GM12878 (cell line): ENCODE data around the gene SCAMP5. TPM values are rescaled to one million over a fixed set of nuclear protein-coding genes. Genes with fewer than 3 reads are reported as not detected.

Experiments used
- ATAC-seq: fragments of 200-7000 bp; cut with Tn5 transposase; 3 replicates; pipeline ENCODE4 v1.9.1; 2020; ENCODE audit warnings: mild to moderate bottlenecking, moderate library complexity
- BruUV-seq: library from RNA; stranded (reverse); fragments of 400-500 nt; replicated peaks from 2 replicates; lab custom pipeline; 2021; lab: Mats Ljungman, UMichigan
- CTCF ChIA-PET: fragments of 300-600 bp; sonication (Branson Sonifier 250); formaldehyde crosslinking; extraction: SDS; loops from one replicate; lab custom pipeline; 2021; ENCODE audit warnings: inconsistent platforms; lab: Yijun Ruan, JAX
- POLR2A ChIA-PET: fragments of 350-600 bp; formaldehyde crosslinking; extraction: SDS; loops from one replicate; lab custom pipeline; 2021; ENCODE audit warnings: inconsistent platforms; lab: Charles Lee
- RAD21 ChIA-PET: fragments of 300-600 bp; sonication (Branson Sonifier 250); formaldehyde crosslinking; loops from one replicate; lab custom pipeline; 2023; ENCODE audit warnings: antibody characterized with exemption; ENCODE audit not compliant: unreplicated experiment; lab: Charles Lee
- SMC1A ChIA-PET: fragments of 300-600 bp; sonication (Branson Sonifier 250); formaldehyde crosslinking; loops from one replicate; lab custom pipeline; 2023; ENCODE audit not compliant: unreplicated experiment, uncharacterized antibody; lab: Charles Lee
- DNase-seq: peaks from one replicate; pipeline ENCODE4 v3.0.0-alpha.2; 2011; ENCODE audit warnings: low read depth, low spot score
- FAIRE-seq: peaks from 3 replicates; lab custom pipeline; 2011; peaks lifted over from hg19 to GRCh38; lab: Jason Lieb, UNC
- H2AFZ ChIP-seq: 2 replicates; pipeline ENCODE4 v1.6.0; 2011; ENCODE audit warnings: low read depth, low read length, control low read depth; ENCODE audit not compliant: control insufficient read depth
- H3K27ac ChIP-seq: 2 replicates; pipeline ENCODE4 v1.5.1; 2011; ENCODE audit warnings: control low read depth; ENCODE audit not compliant: control insufficient read depth, insufficient read depth
- H3K27me3 ChIP-seq, 2 experiments: replicated peaks in 1 of 2; 2 replicates each; pipeline versions ENCODE4 v1.6.0 to v1.6.1; 2011; ENCODE audit warnings: low read length in 1 of 2; ENCODE audit not compliant: control insufficient read depth in 2 of 2, insufficient read depth in 2 of 2
- H3K36me3 ChIP-seq, 2 experiments: 2 replicates each; pipeline ENCODE4 v1.5.1; 2011; ENCODE audit warnings: low read length in 1 of 2; ENCODE audit not compliant: control insufficient read depth in 2 of 2, insufficient read depth in 2 of 2
- H3K4me1 ChIP-seq: 2 replicates; pipeline ENCODE4 v1.6.1; 2011; ENCODE audit warnings: mild to moderate bottlenecking, low read length, moderate library complexity, mixed read lengths; ENCODE audit not compliant: control insufficient read depth, insufficient read depth
- H3K4me2 ChIP-seq: 2 replicates; pipeline ENCODE4 v1.6.0; 2011; ENCODE audit warnings: control low read depth; ENCODE audit not compliant: control insufficient read depth, insufficient read depth
- H3K4me3 ChIP-seq: fragments of 200-600 bp; sonication (generic); 2 replicates; pipeline ENCODE4 v1.5.1; 2016
- H3K79me2 ChIP-seq: 2 replicates; pipeline ENCODE4 v1.6.0; 2011; ENCODE audit warnings: low read length; ENCODE audit not compliant: control insufficient read depth, insufficient read depth
- H3K9ac ChIP-seq: 2 replicates; pipeline ENCODE4 v1.8.0; 2011; ENCODE audit warnings: low read length, control low read depth, mixed read lengths; ENCODE audit not compliant: control insufficient read depth, insufficient read depth
- H3K9me3 ChIP-seq: replicated peaks from 3 replicates; pipeline ENCODE4 v1.5.1; 2011; ENCODE audit warnings: mild to moderate bottlenecking, low read length; ENCODE audit not compliant: control insufficient read depth, insufficient read depth
- H4K20me1 ChIP-seq: 2 replicates; pipeline ENCODE4 v1.6.0; 2011; ENCODE audit not compliant: control insufficient read depth, insufficient read depth
- BCL3 ChIP-seq: IDR thresholded peaks from 2 replicates; pipeline ENCODE4 v1.6.1; 2011; ENCODE audit warnings: borderline replicate concordance, low read depth, mild to moderate bottlenecking, moderate library complexity, low read length; ENCODE audit not compliant: insufficient read depth, poor library complexity, severe bottlenecking
- CHD2 ChIP-seq: IDR thresholded peaks from 2 replicates; pipeline ENCODE4 v1.6.1; 2011; ENCODE audit warnings: low read depth, low read length, improper control_type of control experiment, borderline replicate concordance
- PAX5 ChIP-seq: IDR thresholded peaks from 2 replicates; pipeline ENCODE4 v1.6.1; 2011; ENCODE audit warnings: low read depth, low read length, borderline replicate concordance
- POLR2AphosphoS2 ChIP-seq: IDR thresholded peaks from 2 replicates; pipeline ENCODE4 v1.6.1; 2011; ENCODE audit warnings: low read depth, mild to moderate bottlenecking, low read length, improper control_type of control experiment, moderate library complexity
- POLR2AphosphoS5 ChIP-seq: IDR thresholded peaks from 2 replicates; pipeline ENCODE4 v1.6.1; 2011; ENCODE audit warnings: mild to moderate bottlenecking, low read length, inconsistent platforms
- SMC3 ChIP-seq: IDR thresholded peaks from 2 replicates; pipeline ENCODE4 v1.6.1; 2011; ENCODE audit warnings: low read length, improper control_type of control experiment, borderline replicate concordance
- ZBTB33 ChIP-seq: fragments of 450-650 bp; IDR thresholded peaks from 2 replicates; pipeline ENCODE4 v1.6.1; 2017; ENCODE audit warnings: mild to moderate bottlenecking
- ZNF207 ChIP-seq: fragments of 450-650 bp; IDR thresholded peaks from 2 replicates; pipeline ENCODE4 v1.6.1; 2014; ENCODE audit warnings: antibody characterized with exemption, mild to moderate bottlenecking, borderline replicate concordance
- WGBS: methylation state at CpG from one replicate; pipeline ENCODE4 v1.1.6; 2016; ENCODE audit warnings: low lambda C conversion rate; ENCODE audit not compliant: insufficient replicate concordance, insufficient coverage; ENCODE audit errors: missing lambda C conversion rate; 5-methylcytosine and 5-hydroxymethylcytosine counted together
- in situ Hi-C: fragments of 300-500 bp; cut with MboI; formaldehyde crosslinking; loops from 9 replicates; pipeline ENCODE4 v1.14.3; 2018; ENCODE audit warnings: mixed read lengths
- intact Hi-C: fragments of 100-400 bp; cut with micrococcal nuclease; formaldehyde crosslinking; loops from one replicate; pipeline ENCODE4 v1.14.2; 2022; ENCODE audit not compliant: unreplicated experiment
- polyA plus RNA-seq, 11 experiments: library from polyadenylated mRNA; depleted of rRNA in 4 of 11; unstranded in 6 of 11; stranded (reverse) in 5 of 11; fragments of >200 nt; fragmentation: Nextera tagmentation in 4 of 11; fragmentation: Illumina TruSeq in 1 of 11; extraction: Ambion mirVana in 4 of 11; extraction: Trizol in 1 of 11; gene quantifications; 1 replicate in 1 of 11; 2 replicates in 10 of 11; pipeline versions ENCODE4 v1.2.1 to v1.2.3, GENCODE V29; 2011 to 2016; ENCODE audit warnings: inconsistent platforms in 2 of 11, missing spikeins in 2 of 11, low read depth in 1 of 11
- total RNA-seq, 4 experiments: library from RNA; depleted of rRNA in 3 of 4; stranded (reverse); fragments of >200 nt in 3 of 4; fragmentation: Illumina TruSeq in 1 of 4; extraction: Trizol in 1 of 4; gene quantifications; 2 replicates each; pipeline versions ENCODE4 v1.2.1 to v1.2.3, GENCODE V29; 2013 to 2021
- TF ChIP-seq, protein P1 (sequence below): IDR thresholded peaks from 2 replicates; pipeline ENCODE4 v1.6.1; 2012; ENCODE audit warnings: improper control_type of control experiment, low read depth, low read length; ENCODE audit not compliant: insufficient replicate concordance

Gene SCAMP5
- total and polyA plus RNA-seq, 10 of the 15 experiments (the other 5 are each of a cell fraction or from before 2014, with no cell fraction given): 1.6 to 41.6 (median 16.9) TPM

- no peaks in the 10 kb centered on the region for H4K20me1 ChIP-seq
- ATAC-seq (no peak), DNase-seq (no peak), FAIRE-seq (no peak)
- H3K36me3 ChIP-seq: no peaks in the 10 kb centered on the region
- H3K27ac ChIP-seq: no peak overlapping the region
- no peak overlapping the region for H3K4me3 ChIP-seq
- no peak overlapping the region for H3K4me2 ChIP-seq
- BruUV-seq: no TSS peak
- H3K4me1 ChIP-seq: no peaks in the 10 kb centered on the region
- intact Hi-C loops: no loop called here
- no peak overlapping the region for H3K9ac ChIP-seq
- in situ Hi-C loops: loop anchor here (25.0 kb wide), 1 partner anchor 646 kb away; no protein-coding TSS in a partner anchor
- no peaks in the 10 kb centered on the region for H3K79me2 ChIP-seq
- CTCF ChIA-PET: no interaction called here
- RAD21 ChIA-PET: no interaction called here
- SMC1A ChIA-PET: no interaction called here
- TF ChIP-seq ZNF207: no peak
- TF ChIP-seq SMC3: no peak
- TF ChIP-seq CHD2: no peak
- TF ChIP-seq, protein P1, sequence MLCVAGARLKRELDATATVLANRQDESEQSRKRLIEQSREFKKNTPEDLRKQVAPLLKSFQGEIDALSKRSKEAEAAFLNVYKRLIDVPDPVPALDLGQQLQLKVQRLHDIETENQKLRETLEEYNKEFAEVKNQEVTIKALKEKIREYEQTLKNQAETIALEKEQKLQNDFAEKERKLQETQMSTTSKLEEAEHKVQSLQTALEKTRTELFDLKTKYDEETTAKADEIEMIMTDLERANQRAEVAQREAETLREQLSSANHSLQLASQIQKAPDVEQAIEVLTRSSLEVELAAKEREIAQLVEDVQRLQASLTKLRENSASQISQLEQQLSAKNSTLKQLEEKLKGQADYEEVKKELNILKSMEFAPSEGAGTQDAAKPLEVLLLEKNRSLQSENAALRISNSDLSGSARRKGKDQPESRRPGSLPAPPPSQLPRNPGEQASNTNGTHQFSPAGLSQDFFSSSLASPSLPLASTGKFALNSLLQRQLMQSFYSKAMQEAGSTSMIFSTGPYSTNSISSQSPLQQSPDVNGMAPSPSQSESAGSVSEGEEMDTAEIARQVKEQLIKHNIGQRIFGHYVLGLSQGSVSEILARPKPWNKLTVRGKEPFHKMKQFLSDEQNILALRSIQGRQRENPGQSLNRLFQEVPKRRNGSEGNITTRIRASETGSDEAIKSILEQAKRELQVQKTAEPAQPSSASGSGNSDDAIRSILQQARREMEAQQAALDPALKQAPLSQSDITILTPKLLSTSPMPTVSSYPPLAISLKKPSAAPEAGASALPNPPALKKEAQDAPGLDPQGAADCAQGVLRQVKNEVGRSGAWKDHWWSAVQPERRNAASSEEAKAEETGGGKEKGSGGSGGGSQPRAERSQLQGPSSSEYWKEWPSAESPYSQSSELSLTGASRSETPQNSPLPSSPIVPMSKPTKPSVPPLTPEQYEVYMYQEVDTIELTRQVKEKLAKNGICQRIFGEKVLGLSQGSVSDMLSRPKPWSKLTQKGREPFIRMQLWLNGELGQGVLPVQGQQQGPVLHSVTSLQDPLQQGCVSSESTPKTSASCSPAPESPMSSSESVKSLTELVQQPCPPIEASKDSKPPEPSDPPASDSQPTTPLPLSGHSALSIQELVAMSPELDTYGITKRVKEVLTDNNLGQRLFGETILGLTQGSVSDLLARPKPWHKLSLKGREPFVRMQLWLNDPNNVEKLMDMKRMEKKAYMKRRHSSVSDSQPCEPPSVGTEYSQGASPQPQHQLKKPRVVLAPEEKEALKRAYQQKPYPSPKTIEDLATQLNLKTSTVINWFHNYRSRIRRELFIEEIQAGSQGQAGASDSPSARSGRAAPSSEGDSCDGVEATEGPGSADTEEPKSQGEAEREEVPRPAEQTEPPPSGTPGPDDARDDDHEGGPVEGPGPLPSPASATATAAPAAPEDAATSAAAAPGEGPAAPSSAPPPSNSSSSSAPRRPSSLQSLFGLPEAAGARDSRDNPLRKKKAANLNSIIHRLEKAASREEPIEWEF: no peak
- no peak for TF ChIP-seq ZBTB33
- no peak for TF ChIP-seq POLR2AphosphoS2
- TF ChIP-seq POLR2AphosphoS5: no peak
- no peak for TF ChIP-seq BCL3
- TF ChIP-seq PAX5: no peak
- no peaks in the 10 kb centered on the region for H3K9me3 ChIP-seq
- H3K27me3 ChIP-seq: no peaks in the 10 kb centered on the region
- 91% methylated on average over 15 of the region's 15 CpGs for WGBS
- POLR2A ChIA-PET: no interaction called here
- no peak overlapping the region for H2AFZ ChIP-seq
Observed at GRCh38 chr15:75016431-75016830, 21.1 kb downstream of the SCAMP5 start.
